ENCODE measurements around the gene HOXD13.

The HOXD13 gene

DNA sequence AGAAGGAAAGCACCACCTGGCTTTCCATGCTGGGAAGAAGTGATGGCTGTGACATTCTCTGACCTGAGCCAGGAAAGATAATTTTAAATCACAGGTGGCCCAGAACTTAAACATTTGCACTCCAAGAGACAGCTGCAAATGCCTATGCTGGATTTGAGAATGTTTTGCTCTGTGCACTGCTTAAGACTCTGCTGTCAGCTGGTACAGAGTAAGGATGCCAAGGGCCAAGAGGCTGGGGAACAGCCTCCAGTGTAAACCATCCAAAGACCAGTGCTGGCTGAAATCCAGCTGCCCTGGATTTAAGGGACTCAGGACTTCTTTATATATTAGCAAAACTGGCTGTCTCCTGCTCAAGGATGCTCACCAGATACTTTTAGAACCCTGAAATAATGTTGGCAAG is 40.9 kb downstream of the HOXD13 start (continued):
- TF ChIP-seq ZNF391 (tag by site-specific recombination; IDR thresholded peaks at IDR 0.05; ENCODE audit: borderline replicate concordance, low read depth) (no peak), SP2 (tag by site-specific recombination; IDR thresholded peaks at IDR 0.05) (no peak)

DNA sequence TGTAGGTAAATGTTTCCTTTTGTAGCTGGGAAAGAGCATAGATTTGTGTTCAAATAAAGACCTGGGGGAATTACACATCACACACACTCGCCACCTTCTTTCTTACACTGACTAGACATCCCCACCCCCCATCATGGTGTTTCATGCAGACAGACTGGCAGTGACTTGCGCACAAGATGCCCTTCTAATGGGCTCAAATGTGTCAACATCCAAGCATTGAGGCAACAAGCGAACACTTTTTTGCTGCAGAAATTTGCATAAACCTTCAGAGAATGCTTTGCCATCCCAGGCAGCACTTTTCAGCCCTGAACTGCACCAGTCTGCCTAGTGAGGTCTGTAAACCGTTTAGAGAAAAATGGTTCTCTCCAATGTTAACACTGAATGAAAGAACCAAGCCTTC is 41.5 kb downstream of the HOXD13 start:
- Histone ChIP-seq H3K27ac (ENCODE audit: extremely low read depth, low read depth, low read length) (no peak overlapping the region), H3K4me1 (ENCODE audit: control insufficient read depth, insufficient read depth, low read length) (peaks cover 16% of the 10 kb centered on the region), H3K9me3 (ENCODE audit: control insufficient read depth, insufficient read depth, low read depth, low read length) (no peaks in the 10 kb centered on the region), H3K4me3 (ENCODE audit: low read depth, low read length) (no peak overlapping the region), H3K36me3 (ENCODE audit: control insufficient read depth in 2 of 2, insufficient read depth in 1 of 2, low read length in 2 of 2) (no peaks in the 10 kb centered on the region)
- ChIA-PET CTCF (interaction anchor here (0.5 to 1.7 kb wide), 5 partner anchors 10 to 518 kb away, joined by 3 to 8 read pairs (median 4); no protein-coding TSS in a partner anchor), POLR2A (interaction anchor here (0.7 kb wide), 1 partner anchor 321 kb away, joined by 3 read pairs; no protein-coding TSS in a partner anchor)
- TF ChIP-seq ZNF660 (tag by site-specific recombination; IDR thresholded peaks at IDR 0.05) = 0 out of 2 replicates have a peak, but pooled peaks have one; percentile 35
- TF ChIP-seq ZNF248 (tag by site-specific recombination; IDR thresholded peaks at IDR 0.05) = no peak

- Histone ChIP-seq H3K36me3 (ENCODE audit: control insufficient read depth in 2 of 2, insufficient read depth in 1 of 2, low read length in 2 of 2) (no peaks in the 10 kb centered on the region), H3K27ac (ENCODE audit: extremely low read depth, low read depth, low read length) (peak overlapping the region; percentile 98; the same call in 1 of the 2 replicates), H3K9me3 (ENCODE audit: control insufficient read depth, insufficient read depth, low read depth, low read length) (no peaks in the 10 kb centered on the region), H3K4me1 (ENCODE audit: control insufficient read depth, insufficient read depth, low read length) (peaks cover 16% of the 10 kb centered on the region), H3K4me3 (ENCODE audit: low read depth, low read length) (no peak overlapping the region)
- POLR2A ChIA-PET = no interaction called here
- CTCF ChIA-PET = interaction anchor here (0.6 to 1.0 kb wide), 4 partner anchors 320 to 1014 kb away, joined by 3 read pairs; no protein-coding TSS in a partner anchor
- TF ChIP-seq ZNF624 (tag by site-specific recombination; IDR thresholded peaks at IDR 0.05) (no peak), ZBTB48 (tag by site-specific recombination; IDR thresholded peaks at IDR 0.05) (peak; percentile 33; the same call in 1 of the 2 replicates), WT1 (tag by site-specific recombination; IDR thresholded peaks at IDR 0.05) (no peak), ZNF292 (tag by site-specific recombination; IDR thresholded peaks at IDR 0.05; ENCODE audit: borderline replicate concordance, low read depth) (no peak), ZNF600 (tag by site-specific recombination; IDR thresholded peaks at IDR 0.05) (peak; percentile 18; the same call in 1 of the 2 replicates), ZNF561 (tag by site-specific recombination; IDR thresholded peaks at IDR 0.05; ENCODE audit: borderline replicate concordance) (0 out of 2 replicates have a peak, but pooled peaks have one; percentile 33), RBAK (tag by site-specific recombination; IDR thresholded peaks at IDR 0.05) (no peak), FEZF1 (tag by site-specific recombination; IDR thresholded peaks at IDR 0.05) (peak; percentile 87), ZBTB17 (tag by site-specific recombination; IDR thresholded peaks at IDR 0.05) (peak; percentile 13; the same call in 1 of the 2 replicates), ZNF398 (tag by site-specific recombination; IDR thresholded peaks at IDR 0.05) (no peak), BCL6B (tag by site-specific recombination; IDR thresholded peaks at IDR 0.05) (no peak), OSR2 (tag by site-specific recombination; IDR thresholded peaks at IDR 0.05) (no peak), ZNF404 (tag by site-specific recombination; IDR thresholded peaks at IDR 0.05) (no peak), ZNF366 (tag by site-specific recombination; conservative IDR thresholded peaks at IDR 0.05) (peak; percentile 21; the same call in 1 of the 2 replicates)
- TF ChIP-seq, protein P1, sequence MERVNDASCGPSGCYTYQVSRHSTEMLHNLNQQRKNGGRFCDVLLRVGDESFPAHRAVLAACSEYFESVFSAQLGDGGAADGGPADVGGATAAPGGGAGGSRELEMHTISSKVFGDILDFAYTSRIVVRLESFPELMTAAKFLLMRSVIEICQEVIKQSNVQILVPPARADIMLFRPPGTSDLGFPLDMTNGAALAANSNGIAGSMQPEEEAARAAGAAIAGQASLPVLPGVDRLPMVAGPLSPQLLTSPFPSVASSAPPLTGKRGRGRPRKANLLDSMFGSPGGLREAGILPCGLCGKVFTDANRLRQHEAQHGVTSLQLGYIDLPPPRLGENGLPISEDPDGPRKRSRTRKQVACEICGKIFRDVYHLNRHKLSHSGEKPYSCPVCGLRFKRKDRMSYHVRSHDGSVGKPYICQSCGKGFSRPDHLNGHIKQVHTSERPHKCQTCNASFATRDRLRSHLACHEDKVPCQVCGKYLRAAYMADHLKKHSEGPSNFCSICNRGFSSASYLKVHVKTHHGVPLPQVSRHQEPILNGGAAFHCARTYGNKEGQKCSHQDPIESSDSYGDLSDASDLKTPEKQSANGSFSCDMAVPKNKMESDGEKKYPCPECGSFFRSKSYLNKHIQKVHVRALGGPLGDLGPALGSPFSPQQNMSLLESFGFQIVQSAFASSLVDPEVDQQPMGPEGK (tag by site-specific recombination; IDR thresholded peaks at IDR 0.05) = 0 out of 2 replicates have a peak, but pooled peaks have one; percentile 10
- TF ChIP-seq, protein P2, sequence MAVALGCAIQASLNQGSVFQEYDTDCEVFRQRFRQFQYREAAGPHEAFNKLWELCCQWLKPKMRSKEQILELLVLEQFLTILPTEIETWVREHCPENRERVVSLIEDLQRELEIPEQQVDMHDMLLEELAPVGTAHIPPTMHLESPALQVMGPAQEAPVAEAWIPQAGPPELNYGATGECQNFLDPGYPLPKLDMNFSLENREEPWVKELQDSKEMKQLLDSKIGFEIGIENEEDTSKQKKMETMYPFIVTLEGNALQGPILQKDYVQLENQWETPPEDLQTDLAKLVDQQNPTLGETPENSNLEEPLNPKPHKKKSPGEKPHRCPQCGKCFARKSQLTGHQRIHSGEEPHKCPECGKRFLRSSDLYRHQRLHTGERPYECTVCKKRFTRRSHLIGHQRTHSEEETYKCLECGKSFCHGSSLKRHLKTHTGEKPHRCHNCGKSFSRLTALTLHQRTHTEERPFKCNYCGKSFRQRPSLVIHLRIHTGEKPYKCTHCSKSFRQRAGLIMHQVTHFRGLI (tag by site-specific recombination; IDR thresholded peaks at IDR 0.05) = no peak
- TF ChIP-seq, protein P3, sequence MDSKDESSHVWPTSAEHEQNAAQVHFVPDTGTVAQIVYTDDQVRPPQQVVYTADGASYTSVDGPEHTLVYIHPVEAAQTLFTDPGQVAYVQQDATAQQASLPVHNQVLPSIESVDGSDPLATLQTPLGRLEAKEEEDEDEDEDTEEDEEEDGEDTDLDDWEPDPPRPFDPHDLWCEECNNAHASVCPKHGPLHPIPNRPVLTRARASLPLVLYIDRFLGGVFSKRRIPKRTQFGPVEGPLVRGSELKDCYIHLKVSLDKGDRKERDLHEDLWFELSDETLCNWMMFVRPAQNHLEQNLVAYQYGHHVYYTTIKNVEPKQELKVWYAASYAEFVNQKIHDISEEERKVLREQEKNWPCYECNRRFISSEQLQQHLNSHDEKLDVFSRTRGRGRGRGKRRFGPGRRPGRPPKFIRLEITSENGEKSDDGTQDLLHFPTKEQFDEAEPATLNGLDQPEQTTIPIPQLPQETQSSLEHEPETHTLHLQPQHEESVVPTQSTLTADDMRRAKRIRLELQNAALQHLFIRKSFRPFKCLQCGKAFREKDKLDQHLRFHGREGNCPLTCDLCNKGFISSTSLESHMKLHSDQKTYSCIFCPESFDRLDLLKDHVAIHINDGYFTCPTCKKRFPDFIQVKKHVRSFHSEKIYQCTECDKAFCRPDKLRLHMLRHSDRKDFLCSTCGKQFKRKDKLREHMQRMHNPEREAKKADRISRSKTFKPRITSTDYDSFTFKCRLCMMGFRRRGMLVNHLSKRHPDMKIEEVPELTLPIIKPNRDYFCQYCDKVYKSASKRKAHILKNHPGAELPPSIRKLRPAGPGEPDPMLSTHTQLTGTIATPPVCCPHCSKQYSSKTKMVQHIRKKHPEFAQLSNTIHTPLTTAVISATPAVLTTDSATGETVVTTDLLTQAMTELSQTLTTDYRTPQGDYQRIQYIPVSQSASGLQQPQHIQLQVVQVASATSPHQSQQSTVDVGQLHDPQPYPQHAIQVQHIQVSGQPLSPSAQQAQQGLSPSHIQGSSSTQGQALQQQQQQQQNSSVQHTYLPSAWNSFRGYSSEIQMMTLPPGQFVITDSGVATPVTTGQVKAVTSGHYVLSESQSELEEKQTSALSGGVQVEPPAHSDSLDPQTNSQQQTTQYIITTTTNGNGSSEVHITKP (tag by site-specific recombination; IDR thresholded peaks at IDR 0.05) = peak; percentile 58
These were observed 42.5 kb downstream of the HOXD13 start for GRCh38 chr2:176135035-176135440.
